ENCODE results near the gene PNKP.

GRCh38 chr19:49872245-49873128, 5.1 kb upstream of the PNKP start:
- TF ChIP-seq CTCF (IDR thresholded peaks at IDR 0.05) (no peak), POLR2A (IDR thresholded peaks at IDR 0.05) (no peak)
